GM18868 (cell line): ENCODE measurements around the gene MAPK6.
"Not testable (repeated sequence)": the region's sequence is repeated elsewhere in the genome, so short reads cannot be mapped to it uniquely, and the experiment has no call there.

Source experiments
- ATAC-seq: cut with Tn5 transposase; IDR thresholded peaks from one replicate; pipeline ENCODE4 v1.9.1; 2021; ENCODE audit warnings: mild to moderate bottlenecking, moderate library complexity; ENCODE audit not compliant: unreplicated experiment

MAPK6 gene

DNA sequence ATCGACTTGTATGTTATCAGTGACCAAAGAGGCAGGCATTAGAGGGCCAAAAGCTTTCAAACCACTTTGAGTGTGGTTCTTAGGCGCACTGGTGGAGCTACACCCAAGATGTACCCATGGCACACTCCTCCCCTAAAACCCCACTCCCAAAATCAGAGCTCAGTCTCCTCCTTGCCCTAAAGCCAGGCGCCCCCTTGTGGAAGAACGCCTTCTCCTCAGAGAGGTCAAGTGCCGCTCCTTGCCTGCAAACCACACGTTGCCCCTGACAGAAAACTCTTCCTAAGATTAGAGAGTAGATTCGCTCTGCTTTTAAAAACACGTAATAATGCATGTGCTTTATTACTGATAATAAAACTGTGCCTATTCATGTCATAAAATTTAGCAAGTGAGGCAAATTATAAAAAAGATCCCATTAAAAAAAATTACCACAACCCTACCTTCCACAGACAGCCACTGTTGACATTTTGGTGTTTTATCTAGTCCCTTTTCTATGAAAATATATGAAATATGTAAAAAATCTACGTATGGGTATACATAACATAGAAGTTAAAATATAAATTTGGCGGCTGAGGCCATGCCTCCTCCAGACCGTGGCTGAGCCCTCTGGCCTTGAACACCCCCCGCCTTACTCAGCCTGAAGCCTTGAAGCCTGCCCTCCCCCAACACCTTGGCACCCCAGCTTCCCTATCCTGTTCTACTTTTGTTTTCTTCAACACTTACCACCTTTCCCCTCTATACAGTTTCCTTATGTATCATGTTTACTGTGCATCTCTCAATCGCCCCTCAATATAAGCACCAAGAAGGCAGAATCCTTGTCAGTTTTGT, 60.1 kb downstream of the MAPK6 start:
- ATAC-seq = peak; percentile 29

DNA sequence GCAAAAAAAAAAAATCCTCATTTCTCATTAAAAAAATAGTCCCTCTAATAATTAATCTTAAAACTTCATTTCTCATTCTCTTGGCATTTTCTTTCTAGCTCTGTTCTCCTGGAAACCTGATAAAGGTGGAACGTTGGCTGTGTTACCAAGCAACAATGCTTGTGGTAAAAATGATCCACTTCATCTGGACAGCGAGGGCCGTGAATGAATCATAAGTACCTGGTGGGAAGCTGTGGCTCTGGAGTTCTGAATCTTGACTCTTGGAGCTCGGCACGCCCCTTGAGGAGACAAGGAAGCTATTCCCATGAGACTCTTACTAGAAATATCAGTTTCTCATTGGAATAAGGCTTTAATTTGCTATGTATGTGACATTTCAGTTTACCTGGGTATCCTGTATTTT, 61.0 kb downstream of the MAPK6 start:
- no peak for ATAC-seq

DNA sequence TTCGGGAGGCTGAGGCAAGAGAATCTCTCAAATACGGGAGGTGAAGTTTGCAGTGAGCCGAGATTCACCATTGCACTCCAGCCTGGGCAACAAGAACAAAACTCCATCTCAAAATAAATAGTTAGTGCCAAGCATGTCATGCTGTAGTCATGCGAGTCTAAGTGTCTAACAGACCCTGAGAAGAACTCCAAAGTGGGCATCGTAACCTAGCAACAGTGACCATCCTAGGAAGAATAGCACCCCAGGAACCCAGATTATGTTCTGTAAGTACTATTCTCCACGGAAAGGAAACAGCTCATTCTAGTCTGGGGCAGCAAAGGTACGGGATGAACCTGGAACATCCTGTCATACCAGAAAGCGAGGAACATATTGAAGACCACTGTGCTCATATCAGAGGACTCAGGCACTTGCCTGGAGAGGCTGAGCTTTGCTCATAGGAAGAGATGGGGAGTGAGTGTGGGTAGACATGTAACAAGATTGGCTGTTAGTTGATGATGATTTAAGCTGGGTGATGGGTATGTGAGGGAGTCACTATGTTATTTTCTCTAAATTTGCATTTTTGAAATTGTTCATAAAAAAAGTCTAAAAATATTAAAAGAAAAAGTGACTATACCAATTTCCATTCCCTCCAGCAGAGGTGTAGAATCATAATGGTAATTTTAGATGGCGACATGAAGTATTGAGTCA, 61.8 kb downstream of the MAPK6 start:
- no peak for ATAC-seq

DNA sequence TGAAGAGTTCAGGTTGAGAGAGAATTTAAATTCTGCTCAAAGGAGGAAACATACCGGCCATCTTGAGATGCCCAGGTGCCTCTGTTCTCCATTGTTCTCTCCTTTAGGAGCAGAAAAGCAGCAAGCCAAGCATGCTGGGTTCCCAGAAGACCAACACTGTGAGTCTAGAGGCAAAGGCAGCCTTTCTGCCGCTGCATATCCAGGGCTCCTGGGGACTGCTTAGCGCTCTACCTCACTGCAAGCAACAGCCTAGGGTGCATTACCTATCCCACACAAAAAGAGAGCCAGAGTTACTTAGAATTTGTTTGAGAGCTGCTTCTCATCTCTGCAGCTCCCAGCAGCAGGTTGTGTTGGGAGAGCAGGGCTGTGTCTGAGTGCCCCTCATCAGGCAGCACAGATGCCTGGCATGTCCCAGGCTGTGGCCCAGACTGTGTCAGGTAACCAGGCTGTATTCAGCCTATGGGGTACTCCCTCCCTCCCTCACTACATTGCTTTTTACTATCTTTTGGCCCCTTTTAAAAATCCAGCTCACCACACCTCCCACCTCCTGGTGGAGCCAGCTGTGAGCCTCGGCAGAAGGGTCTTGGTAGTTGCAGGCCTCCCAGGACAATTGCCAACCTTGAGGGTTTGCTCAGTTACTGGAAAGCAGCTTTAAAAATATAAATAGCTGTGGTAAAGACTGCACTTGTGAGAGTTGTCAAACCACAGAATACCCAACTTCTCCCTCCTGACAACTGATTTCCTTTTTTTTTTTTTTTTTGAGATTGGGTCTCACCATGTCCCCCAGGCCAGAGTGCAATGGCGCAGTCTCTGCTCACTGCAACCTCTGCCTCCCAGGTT, 63.4 kb downstream of the MAPK6 start:
- ATAC-seq = peak; percentile 77

DNA sequence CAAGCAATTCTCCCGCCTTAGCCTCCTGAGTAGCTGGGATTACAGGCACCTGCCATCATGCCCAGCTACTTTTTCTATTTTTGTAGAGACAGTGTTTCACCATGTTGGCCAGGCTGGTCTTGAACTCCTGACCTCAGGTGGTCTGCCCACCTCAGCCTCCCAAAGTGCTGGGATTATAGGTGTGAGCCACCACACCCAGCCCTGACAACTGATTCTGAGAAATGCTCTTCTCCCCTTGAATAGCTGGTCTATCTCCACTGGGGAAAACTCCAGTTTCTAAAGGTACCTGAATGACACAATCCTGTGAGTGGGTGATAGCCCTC, 64.0 kb downstream of the MAPK6 start:
- not testable (repeated sequence) for ATAC-seq

DNA sequence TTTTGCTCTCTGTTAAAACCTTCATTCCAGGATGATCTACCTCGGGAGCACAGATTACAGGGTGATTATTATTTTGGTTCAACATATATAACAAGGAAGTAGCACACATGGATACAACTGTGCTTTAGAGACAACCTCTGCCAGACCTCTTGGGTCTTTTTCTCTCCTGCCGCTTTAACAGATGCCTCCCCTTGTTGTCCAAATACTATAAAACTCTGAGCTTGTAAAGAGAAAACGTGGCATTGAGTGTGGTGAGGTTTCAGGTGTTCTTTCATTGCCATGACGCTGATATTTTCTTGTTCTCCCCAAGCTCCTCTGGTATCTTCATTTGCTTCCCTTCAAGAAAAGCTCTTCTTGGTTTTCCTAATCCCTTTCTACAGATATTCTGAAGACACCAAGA, 64.6 kb downstream of the MAPK6 start:
- no peak for ATAC-seq

DNA sequence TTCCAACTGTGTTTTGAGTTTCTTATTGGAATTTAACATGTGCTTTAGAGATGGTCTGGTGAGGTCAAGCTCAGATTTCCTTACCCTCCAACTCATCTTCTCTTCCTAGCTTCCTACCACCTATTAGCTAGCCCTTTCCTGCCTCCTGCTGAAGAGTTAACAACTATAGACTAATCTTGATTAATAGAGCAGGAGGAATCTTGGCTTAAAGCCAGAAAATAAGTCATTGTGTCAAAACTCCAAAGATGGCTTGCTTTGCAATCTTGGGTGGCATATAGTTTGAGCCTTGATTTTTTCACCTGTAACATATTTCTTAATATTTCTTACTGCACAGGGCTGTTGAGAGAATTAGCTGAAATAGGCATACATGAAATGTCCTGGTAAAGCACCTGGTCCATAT, 66.3 kb downstream of the MAPK6 start:
- ATAC-seq = no peak

DNA sequence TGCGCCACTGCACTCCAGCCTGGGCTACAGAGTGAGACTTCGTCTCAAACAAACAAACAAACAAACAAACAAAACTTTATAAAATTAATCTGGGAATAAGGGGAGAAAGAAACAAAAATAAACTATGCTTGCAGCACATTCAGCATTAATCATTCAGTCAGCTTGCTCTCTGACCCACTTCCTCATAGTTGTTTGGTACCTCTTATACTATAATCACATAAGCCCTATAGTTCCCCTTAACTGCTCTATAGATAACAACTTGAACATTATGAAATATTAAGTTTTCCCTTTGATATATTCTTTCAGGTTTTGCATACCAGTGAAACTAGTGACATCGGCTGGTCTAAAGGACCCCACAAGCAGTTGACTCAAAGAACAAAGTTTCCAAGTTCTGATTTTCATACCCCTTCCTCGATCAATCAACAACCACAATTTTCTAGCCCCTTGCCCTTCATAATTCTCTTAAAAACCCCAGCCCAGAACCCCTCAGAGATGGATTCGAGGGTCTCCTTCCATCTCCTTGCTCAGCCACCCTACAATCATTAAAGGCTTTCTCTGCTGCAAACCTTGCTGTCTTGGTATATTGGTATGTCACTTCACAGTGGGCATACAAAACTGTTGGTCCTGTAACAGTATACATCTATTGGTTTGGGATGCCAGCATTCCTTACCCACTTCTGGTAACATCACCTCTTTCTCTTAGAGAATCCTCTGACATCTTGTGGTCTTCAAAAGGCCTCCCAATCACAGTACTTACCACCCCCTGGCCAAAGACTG, 67.2 kb downstream of the MAPK6 start:
- no peak for ATAC-seq

DNA sequence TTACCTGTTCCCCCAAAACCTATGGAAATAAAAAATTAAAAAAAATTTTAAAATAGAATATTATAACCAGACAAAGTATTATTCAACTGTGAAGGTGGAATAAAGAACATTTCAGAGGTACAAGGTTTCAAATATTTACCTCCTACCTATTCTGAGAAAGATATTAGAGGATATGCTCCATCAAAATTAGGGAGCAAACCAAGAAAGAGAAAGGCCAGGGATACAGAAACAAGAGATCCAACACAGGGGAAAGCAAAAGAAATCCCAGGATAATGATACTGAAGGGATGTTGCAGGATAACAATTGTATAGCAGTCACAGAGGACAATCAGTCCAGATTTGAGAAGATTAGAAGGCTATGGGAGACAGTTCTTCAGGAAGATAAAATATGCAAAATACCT, 71.2 kb downstream of the MAPK6 start:
- no peak for ATAC-seq

DNA sequence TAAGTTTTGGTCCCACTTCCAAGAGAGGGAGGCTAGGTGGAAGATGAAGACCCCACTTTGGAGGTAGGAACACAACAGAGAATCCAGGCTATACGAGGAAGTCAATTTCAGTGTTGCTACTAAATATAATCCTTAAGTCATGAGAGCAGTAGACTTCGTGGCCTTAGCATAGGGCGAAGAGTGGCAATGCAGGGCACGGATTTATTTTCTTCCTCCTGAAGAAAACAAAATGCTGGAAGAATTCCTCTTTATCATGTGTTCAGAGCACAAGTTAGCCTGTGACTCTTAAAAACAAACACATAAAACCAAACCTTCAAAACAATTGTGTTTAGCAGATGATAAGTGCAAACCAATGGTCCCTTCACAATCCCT, 74.1 kb downstream of the MAPK6 start:
- no peak for ATAC-seq

DNA sequence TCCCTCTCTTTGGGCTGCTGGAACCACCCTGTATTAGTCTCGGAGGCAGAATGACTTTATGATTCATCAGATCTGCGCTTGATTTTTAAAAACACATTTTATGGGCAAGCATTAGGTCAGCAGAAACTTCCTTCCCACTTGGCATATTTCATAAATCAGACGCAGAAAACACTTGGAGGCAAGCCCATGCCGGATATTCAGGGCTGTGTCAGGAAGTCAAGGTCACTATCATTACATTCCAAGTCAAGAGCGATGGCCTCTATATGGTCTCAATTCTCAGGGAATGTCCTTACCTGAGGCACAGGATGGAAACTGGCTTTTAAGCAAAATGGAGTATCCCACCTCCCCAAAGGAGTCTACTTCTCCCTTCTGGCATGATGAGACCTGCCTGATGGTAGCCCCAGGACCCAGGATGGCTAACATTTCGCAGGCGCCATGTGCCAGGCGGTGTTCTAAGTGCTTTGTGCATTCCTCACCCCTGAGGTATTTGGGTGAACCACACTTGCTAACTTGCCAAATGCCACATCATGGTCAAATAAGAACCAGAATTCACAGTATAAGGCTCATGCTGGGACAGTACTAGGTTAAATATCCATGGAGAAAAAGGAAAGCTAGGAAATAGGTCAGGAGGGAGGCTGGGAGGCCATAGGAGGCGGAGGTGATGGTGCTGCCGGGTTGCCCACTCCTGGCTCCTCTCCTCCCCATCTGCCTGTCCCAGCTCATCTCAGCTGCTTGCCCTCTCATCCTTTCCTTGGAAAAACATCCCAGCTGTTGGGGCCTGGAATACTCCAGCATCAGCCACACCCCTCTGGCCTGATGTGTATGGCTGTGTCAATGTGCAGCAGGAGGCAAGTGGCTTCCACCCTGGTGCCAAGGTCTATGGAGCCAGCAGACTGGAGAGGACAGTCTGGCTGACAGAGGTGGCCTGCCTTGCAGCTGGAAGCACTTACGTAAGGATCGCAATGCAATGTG, 74.8 kb downstream of the MAPK6 start:
- no peak for ATAC-seq

DNA sequence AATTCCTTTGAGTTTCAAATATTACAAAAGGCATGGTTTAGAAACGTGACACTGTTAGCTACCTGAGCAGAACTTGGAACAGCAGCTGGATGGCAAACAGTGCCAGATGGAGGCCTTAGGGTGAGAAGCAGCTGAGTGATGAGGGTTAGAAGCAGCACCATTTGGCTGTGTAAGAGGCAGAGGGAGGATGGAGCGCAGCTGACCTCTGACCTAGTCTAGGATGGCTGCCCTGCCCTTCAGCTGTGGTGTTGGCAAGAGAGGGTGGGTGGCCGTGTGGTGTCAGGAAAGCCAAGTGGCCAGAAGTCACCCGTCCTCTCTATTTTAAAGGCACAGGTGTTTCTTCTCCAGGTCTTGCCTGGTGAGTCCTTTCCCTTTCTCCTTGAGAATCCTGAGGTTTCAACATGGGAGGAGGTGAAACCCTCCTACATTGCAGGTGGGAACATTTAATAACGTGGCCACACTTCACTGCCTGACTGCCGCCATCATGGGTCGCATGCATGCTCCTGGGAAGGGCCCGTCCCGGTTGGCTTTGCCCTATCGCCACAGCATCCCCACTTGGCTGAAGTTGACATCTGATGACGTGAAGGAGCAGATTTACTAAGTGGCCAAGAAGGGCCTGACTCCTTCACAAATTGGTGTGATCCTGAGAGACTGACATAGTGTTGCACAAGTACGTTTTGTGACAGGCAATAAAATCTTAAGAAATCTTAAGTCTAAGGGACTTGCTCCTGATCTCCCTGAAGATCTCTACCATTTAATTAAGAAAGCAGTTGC, 76.0 kb downstream of the MAPK6 start:
- no peak for ATAC-seq

DNA sequence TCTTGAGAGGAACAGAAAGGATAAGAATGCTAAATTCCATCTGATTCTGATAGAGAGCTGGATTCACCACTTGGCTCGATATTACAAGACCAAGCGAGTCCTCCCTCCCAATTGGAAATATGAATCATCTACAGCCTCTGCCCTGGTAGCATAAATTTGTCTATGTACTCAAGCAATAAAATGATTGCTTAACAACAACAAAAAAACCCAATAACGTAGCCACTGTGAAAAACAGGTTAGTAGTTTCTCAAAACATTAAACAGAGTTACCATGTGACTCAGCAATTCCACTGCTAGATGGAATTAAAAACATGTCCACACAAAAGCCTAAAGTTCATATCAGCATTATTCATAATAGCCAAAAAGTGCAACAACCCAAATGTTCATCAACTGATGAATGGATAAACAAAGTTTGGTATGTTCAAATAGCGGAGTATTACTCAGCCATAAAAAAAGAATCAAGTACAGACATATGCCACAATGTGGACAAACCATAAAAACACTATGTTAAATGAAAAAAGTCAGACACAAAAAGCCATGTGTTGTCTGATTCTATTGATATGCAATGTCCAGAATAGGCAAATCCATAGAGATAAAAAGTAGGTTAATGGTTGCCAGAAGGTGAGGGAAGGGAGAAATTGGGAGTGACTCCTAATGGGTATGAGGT, 76.7 kb downstream of the MAPK6 start:
- no peak for ATAC-seq

DNA sequence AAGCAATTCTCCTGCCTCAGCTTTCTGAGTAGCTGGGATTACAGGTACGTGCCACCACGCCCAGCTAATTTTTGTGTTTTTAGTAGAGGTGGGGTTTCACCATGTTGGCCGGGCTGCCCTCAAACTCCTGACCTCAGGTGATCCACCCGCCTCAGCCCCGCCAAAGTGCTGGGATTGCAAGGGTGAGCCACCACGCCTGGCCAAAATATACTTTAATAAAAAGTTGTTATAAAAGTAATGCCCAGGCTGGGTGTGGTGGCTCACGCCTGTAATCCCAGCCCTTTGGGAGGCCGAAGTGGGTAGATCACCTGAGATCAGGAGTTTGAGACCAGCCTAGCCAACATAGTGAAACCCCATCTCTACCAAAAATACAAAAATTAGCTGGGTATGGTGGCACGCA, 77.5 kb downstream of the MAPK6 start:
- not testable (repeated sequence) for ATAC-seq

DNA sequence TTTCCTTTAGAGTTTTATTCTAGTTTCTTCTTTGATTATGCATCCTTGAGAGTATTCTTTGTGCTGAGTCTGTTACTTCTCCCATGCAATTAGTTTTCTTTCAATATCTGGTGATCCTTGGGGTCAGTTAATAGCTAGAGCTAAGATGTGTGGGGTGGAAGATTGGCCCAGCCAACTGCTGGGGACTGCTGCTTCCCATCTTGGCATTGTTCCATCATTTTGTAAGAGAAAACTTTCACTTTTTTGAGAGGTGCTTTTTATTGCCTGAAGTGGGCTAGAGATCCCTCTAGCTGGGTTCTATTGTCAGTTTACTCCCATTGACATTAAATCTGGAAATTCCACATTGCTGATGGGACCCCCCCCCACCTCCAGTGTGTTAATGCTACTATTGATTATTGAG, 78.2 kb downstream of the MAPK6 start:
- ATAC-seq = no peak

DNA sequence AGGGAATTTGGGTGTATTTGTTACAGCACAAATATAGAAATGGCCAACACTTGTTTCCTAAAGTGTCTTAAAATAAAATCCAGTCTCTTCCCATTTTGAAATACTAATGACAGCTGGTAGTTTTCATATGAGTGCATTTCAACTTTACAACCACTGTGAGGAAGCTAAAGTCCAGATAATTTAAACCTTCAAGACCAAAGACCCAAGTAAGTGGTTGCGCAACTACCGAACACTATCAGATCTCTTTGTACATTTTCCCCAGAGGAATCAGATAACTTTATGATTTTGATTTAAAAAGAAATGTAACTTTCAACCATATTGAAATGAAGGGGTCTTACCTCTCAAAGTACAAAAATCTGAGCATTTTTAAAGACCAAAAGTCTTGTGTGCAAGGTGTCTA, 79.3 kb downstream of the MAPK6 start:
- no peak for ATAC-seq

DNA sequence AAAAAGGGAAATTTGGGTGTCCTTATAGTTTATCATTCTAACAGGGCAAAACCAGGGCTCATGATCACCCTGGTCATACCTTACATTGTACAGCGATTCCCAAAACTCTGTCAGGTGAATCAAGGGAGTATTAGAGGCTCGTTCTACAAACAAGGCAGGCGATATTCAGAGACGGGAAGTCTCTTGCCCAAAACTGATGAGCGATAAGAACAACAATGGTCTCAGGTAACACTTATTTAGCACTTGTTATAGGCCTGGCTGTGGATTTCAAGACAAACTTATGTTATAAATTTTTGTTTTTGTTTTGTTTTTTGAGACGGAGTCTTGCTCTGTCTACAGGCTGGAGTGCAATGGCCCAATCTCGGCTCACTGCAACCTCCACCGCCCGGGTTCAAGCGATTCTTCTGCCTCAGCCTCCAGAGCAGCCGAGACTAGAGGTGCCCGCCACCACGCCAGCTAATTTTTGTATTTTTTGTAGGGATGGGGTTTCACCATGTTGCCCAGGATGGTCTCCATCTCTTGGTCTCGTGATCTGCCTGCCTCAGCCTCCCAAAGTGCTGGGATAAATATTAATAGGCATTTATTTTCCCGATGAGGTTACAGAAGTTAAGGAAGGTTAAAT, 80.7 kb downstream of the MAPK6 start:
- no peak for ATAC-seq

DNA sequence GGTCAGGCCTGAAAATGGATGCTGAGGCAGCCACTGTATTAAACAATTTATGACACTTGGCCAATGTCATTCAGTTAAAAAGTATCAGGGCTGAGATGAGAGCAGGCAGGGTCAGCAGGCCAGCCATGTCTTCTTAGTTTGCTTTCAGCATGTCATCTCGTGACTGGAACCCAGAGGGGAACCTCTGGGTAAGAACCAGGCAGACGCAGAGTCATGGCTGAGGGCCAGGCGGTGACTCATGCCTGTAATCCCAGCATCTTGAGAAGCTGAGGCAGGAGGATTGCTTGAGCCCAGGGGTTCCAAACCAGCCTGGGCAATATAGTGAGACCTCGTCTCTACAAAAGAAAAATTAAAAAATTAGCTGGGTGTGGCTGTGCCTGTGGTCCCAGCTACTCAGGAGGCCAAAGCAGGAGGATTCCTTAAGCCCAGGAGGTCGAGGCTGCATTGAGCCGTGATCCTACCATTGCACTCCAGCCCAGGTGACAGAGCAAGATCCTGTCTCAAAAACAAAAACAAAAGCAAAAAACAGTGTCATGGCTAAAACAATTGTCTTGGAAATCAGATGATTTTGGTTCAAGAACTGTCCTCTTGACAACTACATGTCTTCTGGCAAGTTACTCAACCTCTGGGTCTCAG, 81.9 kb downstream of the MAPK6 start:
- no peak for ATAC-seq
